ENCODE data around the gene ARHGAP19.

The ARHGAP19 gene

GRCh38 chr10:97228130-97228774 is 64.2 kb downstream of the ARHGAP19 start:
- DNase-seq = no peak

GRCh38 chr10:97226398-97226797 is 66.0 kb downstream of the ARHGAP19 start:
- no peak for DNase-seq

GRCh38 chr10:97224483-97225435 is 67.7 kb downstream of the ARHGAP19 start:
- no peak for DNase-seq

- DNase-seq = peak; percentile 1
These were observed 70.0 kb downstream of the ARHGAP19 start for GRCh38 chr10:97222326-97222961.

- DNase-seq = no peak
These were observed 72.1 kb downstream of the ARHGAP19 start for GRCh38 chr10:97220355-97220754.

- no peak for DNase-seq
These were observed 75.1 kb downstream of the ARHGAP19 start for GRCh38 chr10:97217299-97217698.

- DNase-seq = no peak
These were observed 76.7 kb downstream of the ARHGAP19 start for GRCh38 chr10:97215619-97216260.

GRCh38 chr10:97213431-97213830 is 79.0 kb downstream of the ARHGAP19 start:
- DNase-seq = no peak

GRCh38 chr10:97211229-97211628 is 81.2 kb downstream of the ARHGAP19 start:
- DNase-seq = no peak

- DNase-seq = peak; percentile 14
These were observed 81.9 kb downstream of the ARHGAP19 start for GRCh38 chr10:97210543-97210960.

- no peak for DNase-seq
These were observed 84.6 kb downstream of the ARHGAP19 start for GRCh38 chr10:97207756-97208346.

- DNase-seq = no peak
These were observed 85.3 kb downstream of the ARHGAP19 start for GRCh38 chr10:97207131-97207530.

GRCh38 chr10:97204826-97205679 is 87.4 kb downstream of the ARHGAP19 start:
- no peak for DNase-seq

GRCh38 chr10:97203220-97203619 is 89.2 kb downstream of the ARHGAP19 start:
- no peak for DNase-seq

- DNase-seq = no peak
These were observed 91.8 kb downstream of the ARHGAP19 start for GRCh38 chr10:97200616-97201015.

- no peak for DNase-seq
These were observed 93.3 kb downstream of the ARHGAP19 start for GRCh38 chr10:97199152-97199551.

GRCh38 chr10:97197030-97197500 is 95.4 kb downstream of the ARHGAP19 start:
- DNase-seq = no peak

GRCh38 chr10:97196223-97197029 is 96.0 kb downstream of the ARHGAP19 start:
- DNase-seq = peak; percentile 29

- no peak for DNase-seq
These were observed 96.7 kb downstream of the ARHGAP19 start for GRCh38 chr10:97195706-97196222.

GRCh38 chr10:97192952-97193435 is 99.4 kb downstream of the ARHGAP19 start:
- DNase-seq = no peak
